Stimulated activated CD8-positive, alpha-beta memory T cell treated with anti-CD3 and anti-CD28 coated beads, Interleukin-4, amount 100 ng/mL, for 48 hours (primary cell): Measurements from ENCODE around the gene PSMG2.
A peak's percentile ranks its signal among the peaks of the same experiment; 100 is the strongest.
"Not testable (repeated sequence)": the region's sequence is repeated elsewhere in the genome, so short reads cannot be mapped to it uniquely, and the experiment has no call there.

ENCODE experiments used
- DNase-seq: peaks from one replicate; pipeline ENCODE4 v3.0.0-alpha.2; 2020

Gene PSMG2

GRCh38 chr18:12726331-12726730, 23.5 kb downstream of the PSMG2 start:
- DNase-seq: no peak

GRCh38 chr18:12726774-12727550, 24.1 kb downstream of the PSMG2 start:
- peak; percentile 72 for DNase-seq

GRCh38 chr18:12737243-12737902, 34.5 kb downstream of the PSMG2 start:
- DNase-seq: no peak

GRCh38 chr18:12741351-12741750, 38.5 kb downstream of the PSMG2 start:
- DNase-seq: peak; percentile 33

GRCh38 chr18:12742453-12742852, 39.6 kb downstream of the PSMG2 start:
- no peak for DNase-seq

- no peak for DNase-seq
These were observed 41.3 kb downstream of the PSMG2 start for GRCh38 chr18:12744103-12744502.

- DNase-seq: no peak
These were observed 42.4 kb downstream of the PSMG2 start for GRCh38 chr18:12745095-12745795.

GRCh38 chr18:12747530-12748315, 44.9 kb downstream of the PSMG2 start:
- no peak for DNase-seq

- no peak for DNase-seq
These were observed 45.8 kb downstream of the PSMG2 start for GRCh38 chr18:12748671-12749070.

- no peak for DNase-seq
These were observed 46.3 kb downstream of the PSMG2 start for GRCh38 chr18:12749121-12749520.

- peak; percentile 48 for DNase-seq
These were observed 47.4 kb downstream of the PSMG2 start for GRCh38 chr18:12750076-12750714.

GRCh38 chr18:12750715-12751502, 48.1 kb downstream of the PSMG2 start:
- no peak for DNase-seq

GRCh38 chr18:12751503-12751884, 48.7 kb downstream of the PSMG2 start:
- DNase-seq: no peak

- no peak for DNase-seq
These were observed 49.0 kb downstream of the PSMG2 start for GRCh38 chr18:12751891-12752290.

GRCh38 chr18:12754511-12754910, 51.7 kb downstream of the PSMG2 start:
- DNase-seq: no peak

GRCh38 chr18:12755606-12756005, 52.8 kb downstream of the PSMG2 start:
- DNase-seq: not testable (repeated sequence)

GRCh38 chr18:12756619-12757239, 53.9 kb downstream of the PSMG2 start:
- DNase-seq: not testable (repeated sequence)

GRCh38 chr18:12758566-12758965, 55.7 kb downstream of the PSMG2 start:
- not testable (repeated sequence) for DNase-seq

- DNase-seq: no peak
These were observed 62.3 kb downstream of the PSMG2 start for GRCh38 chr18:12765126-12765525.

- DNase-seq: no peak
These were observed 62.7 kb downstream of the PSMG2 start for GRCh38 chr18:12765586-12765985.

GRCh38 chr18:12766986-12767433, 64.2 kb downstream of the PSMG2 start:
- DNase-seq: no peak
